Epidermal melanocyte (primary cell): ENCODE measurements around the gene CTIF.

Experiments used
- DNase-seq: peaks from one replicate; pipeline ENCODE4 v3.0.0; 2011; ENCODE audit warnings: low spot score; ENCODE audit not compliant: insufficient read length

Gene CTIF

GRCh38 chr18:48785736-48786454 is 247.1 kb downstream of the CTIF start:
- DNase-seq: no peak

GRCh38 chr18:48786455-48787202 is 247.8 kb downstream of the CTIF start:
- DNase-seq: no peak

- DNase-seq: no peak
Observed at GRCh38 chr18:48787203-48788151, 248.6 kb downstream of the CTIF start.

- no peak for DNase-seq
Observed at GRCh38 chr18:48788373-48788772, 249.5 kb downstream of the CTIF start.

GRCh38 chr18:48789259-48789812 is 250.5 kb downstream of the CTIF start:
- DNase-seq: no peak

- DNase-seq: no peak
Observed at GRCh38 chr18:48790226-48790863, 251.5 kb downstream of the CTIF start.

DNA sequence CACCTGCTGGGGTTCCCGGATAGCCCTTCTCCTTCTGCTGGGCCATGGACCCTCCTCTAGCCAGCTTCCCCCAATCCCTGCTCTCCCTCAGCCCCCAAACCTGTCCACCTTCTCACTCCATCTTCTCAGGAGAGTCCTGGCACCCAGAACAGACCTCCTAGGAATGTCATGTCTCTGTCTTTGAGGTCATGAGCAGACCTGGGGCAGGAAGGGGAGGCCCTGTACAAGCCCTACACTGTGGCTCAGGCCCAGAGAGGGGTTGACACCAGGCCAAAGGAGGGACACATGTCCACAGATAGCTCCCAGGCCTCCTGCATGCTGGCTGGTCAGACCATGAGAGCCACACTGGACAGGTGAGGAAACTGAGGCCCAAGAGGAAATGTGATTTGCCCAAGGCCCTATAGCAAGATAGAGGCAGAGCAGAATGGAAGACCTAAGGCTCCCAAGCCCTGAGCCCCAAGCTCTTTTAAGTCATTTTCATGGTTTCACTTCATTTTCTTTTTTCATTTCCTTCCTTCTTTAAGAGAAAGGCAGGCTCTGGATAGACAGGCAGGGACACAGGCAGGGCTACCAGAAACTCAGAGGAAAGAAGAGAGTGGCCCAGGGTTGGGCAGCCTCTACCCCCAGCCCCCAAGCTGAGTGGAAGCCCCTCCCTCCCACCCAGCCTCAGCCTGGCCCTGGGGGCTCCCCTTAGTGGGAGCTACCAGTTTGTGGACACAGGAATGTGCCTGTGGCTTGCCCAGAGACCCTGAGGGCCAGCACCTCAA is 252.2 kb downstream of the CTIF start:
- no peak for DNase-seq

DNA sequence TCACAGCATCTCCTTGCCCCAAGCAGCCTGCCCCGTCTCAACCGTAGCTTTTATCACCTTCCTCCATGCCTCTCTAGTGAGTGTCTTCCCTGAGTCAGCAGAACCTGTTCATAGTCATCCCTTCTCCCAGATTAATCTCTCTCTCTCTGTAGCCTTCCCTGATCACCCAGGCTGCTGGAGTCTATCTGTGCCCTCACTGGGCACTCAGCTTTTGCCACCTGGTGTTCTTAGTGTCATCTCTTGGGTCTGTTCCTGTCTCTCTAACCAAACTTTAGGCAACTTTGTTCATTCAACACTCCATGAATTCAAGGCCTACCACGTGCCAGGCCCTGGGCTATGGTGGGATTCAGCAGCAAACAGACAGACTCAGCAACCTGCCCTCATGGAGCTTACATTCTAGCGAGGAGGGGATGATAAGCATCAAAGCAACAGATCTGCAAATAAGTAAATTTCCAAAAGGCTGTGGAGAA is 252.8 kb downstream of the CTIF start:
- no peak for DNase-seq

GRCh38 chr18:48792141-48792540 is 253.3 kb downstream of the CTIF start:
- no peak for DNase-seq

DNA sequence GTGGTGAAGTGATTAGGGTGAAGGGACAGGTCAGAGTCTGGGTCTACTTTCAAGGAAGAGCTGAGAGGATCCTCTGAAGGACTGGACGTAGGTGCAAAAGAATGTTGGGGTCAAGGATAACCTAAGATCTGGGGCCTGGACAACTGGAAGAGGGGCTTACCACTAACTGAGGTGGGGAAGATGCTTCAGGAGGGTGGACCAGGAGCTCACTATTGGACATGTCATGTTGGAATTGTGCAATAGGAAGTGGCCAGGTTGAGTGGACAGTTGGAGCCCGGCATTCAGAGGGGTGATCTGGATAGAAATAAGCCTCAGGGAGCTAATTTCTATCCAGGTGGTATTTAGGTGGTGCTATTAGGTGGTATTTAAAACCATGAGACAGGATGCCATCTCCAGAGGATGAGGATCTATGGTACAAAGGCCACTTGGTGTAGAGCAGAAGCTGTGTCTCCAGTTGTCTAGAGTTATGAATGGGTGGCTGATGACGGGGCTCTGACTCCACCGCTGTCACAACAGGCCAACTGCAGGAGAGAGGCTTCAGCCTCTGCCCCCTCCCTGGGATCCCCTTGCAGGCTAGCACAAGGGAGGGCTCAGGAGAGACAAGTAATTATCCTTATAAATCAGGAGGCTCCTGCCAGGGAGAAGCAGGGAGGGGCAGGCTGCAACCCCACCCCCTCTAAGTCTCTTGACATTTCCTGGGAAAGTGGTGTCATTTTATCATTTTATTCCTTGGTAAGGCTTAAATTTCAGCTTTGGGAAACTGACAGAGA is 254.0 kb downstream of the CTIF start:
- DNase-seq: no peak

DNA sequence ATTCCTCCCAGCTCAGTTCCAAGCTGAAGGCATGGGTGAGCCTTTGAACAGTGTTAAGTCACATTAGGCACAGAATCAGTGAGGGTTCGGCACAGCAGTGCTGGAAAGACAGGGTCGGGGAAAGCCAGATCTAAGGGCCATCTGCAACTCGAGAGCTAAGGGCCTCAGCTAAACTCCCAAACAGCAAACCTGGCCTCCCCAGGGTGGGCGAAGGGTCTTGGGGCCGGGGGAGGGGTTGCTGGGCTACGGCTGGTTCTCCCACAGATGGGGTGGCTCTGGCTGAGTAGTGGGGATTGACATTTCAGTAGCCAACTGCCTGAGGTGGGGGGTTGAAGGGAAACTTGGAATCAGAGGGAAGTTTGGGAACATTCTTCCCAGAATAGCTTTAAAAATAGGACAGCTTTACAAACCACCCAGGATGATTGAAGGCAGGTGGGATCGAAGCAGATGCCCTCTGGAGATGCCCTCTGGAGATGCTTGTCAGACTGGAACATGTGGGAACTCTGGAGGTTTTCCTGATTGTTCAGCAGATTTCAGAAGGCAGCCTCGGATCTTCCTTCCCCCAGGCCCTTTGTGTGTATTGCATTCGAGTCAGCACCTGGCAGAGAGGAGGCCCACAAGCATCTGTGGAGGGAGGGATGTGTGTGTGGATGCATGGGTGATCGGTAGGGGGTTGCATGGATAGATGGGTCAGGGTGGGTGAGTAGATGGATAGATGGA is 255.6 kb downstream of the CTIF start:
- DNase-seq: no peak

- no peak for DNase-seq
Observed at GRCh38 chr18:48795696-48796095, 256.9 kb downstream of the CTIF start.

GRCh38 chr18:48796491-48797205 is 257.8 kb downstream of the CTIF start:
- no peak for DNase-seq

GRCh38 chr18:48797841-48798255 is 259.0 kb downstream of the CTIF start:
- no peak for DNase-seq

GRCh38 chr18:48798334-48799245 is 259.8 kb downstream of the CTIF start:
- DNase-seq: no peak

DNA sequence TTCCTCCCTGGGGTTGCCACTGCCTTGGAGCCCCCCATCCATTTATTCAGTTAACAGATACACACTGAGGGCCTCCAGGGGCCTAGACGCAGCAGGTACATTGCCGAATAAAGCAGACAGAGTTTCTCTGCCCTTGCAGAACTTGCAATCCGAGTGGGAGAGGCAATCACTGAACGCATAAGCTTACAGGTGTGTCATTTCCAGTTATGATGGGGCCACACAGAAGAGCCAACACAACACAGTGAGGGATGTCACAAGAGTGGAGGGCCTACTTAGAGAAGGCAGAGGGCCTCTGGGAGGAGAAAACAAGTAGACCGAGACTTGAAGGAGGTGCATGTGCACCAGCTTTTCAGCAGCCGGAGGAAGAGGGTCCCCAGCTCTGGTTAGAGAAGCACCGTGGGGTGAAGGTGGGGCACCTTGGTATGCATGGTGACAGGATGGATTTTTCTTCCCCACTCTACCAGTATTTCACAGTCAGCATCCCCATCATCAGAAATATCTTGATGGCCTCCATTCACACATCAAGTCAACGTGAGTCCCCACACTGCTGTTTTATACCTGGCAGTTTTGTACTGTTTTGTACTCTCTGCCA is 261.0 kb downstream of the CTIF start:
- DNase-seq: no peak

DNA sequence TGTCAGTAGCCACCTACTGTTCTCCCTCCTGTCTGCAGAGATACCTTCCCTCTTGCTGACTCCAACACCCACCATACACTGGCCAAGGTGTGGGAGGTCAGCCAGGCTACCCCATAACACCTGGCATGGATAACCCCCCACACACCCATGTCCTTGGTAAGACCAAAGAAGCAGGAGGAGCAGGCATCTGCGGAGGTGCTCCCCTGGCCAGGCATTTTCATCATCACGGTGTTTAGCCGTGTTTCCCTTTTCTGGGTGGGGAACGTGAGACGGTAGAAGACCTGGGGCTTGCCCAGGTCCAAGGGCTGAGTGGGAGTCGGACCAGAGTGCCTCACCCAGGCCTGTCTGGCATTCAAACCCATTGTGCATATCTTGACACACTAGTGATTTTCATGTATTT is 261.6 kb downstream of the CTIF start:
- no peak for DNase-seq
